DMS 273 (cell line): ENCODE results near the gene GNAI1.

Source experiments
- DNase-seq: peaks from one replicate; lab custom pipeline; 2025; ENCODE audit not compliant: unreplicated experiment; lab: John Stamatoyannopoulos, UW

GNAI1 gene

GRCh38 chr7:80134536-80135308 lies at the start of gene GNAI1:
GNAI1 (plus strand) TSS chr7:80134831; CDS start chr7:80135161, 330 bp downstream.
- peak; percentile 95 for DNase-seq

- DNase-seq, result no peak
These were observed 47.4 kb upstream of the GNAI1 start for GRCh38 chr7:80087051-80087770.

- DNase-seq, result no peak
These were observed 46.9 kb upstream of the GNAI1 start for GRCh38 chr7:80087771-80088170.

GRCh38 chr7:80088705-80089104 lies 45.9 kb upstream of the GNAI1 start:
- DNase-seq, result peak; percentile 36

GRCh38 chr7:80089366-80089765 lies 45.3 kb upstream of the GNAI1 start:
- DNase-seq, result no peak

GRCh38 chr7:80093349-80093748 lies 41.3 kb upstream of the GNAI1 start:
- no peak for DNase-seq

- peak; percentile 54 for DNase-seq
These were observed 39.1 kb upstream of the GNAI1 start for GRCh38 chr7:80095545-80095944.

GRCh38 chr7:80097756-80098155 lies 36.9 kb upstream of the GNAI1 start:
- no peak for DNase-seq

- peak; percentile 33 for DNase-seq
These were observed 35.8 kb upstream of the GNAI1 start for GRCh38 chr7:80098795-80099194.

GRCh38 chr7:80100254-80100653 lies 34.4 kb upstream of the GNAI1 start:
- no peak for DNase-seq

- DNase-seq, result no peak
These were observed 28.8 kb upstream of the GNAI1 start for GRCh38 chr7:80105701-80106408.

- no peak for DNase-seq
These were observed 28.0 kb upstream of the GNAI1 start for GRCh38 chr7:80106498-80107113.

- no peak for DNase-seq
These were observed 27.4 kb upstream of the GNAI1 start for GRCh38 chr7:80107278-80107677.

GRCh38 chr7:80110376-80110775 lies 24.3 kb upstream of the GNAI1 start:
- DNase-seq, result no peak

GRCh38 chr7:80114159-80114558 lies 20.5 kb upstream of the GNAI1 start:
- no peak for DNase-seq

GRCh38 chr7:80124526-80125264 lies 9.9 kb upstream of the GNAI1 start:
- DNase-seq, result no peak

- DNase-seq, result peak; percentile 45
These were observed 7.0 kb upstream of the GNAI1 start for GRCh38 chr7:80127412-80128160.

- DNase-seq, result no peak
These were observed 5.7 kb upstream of the GNAI1 start for GRCh38 chr7:80128918-80129317.

- DNase-seq, result no peak
These were observed 4.8 kb upstream of the GNAI1 start for GRCh38 chr7:80129785-80130184.
